HG03097 (cell line): Measurements from ENCODE around the gene UPB1.

Source experiments
- ATAC-seq: cut with Tn5 transposase; IDR thresholded peaks from one replicate; pipeline ENCODE4 v1.9.1; 2021; ENCODE audit not compliant: unreplicated experiment, low FRiP score

UPB1 gene

DNA sequence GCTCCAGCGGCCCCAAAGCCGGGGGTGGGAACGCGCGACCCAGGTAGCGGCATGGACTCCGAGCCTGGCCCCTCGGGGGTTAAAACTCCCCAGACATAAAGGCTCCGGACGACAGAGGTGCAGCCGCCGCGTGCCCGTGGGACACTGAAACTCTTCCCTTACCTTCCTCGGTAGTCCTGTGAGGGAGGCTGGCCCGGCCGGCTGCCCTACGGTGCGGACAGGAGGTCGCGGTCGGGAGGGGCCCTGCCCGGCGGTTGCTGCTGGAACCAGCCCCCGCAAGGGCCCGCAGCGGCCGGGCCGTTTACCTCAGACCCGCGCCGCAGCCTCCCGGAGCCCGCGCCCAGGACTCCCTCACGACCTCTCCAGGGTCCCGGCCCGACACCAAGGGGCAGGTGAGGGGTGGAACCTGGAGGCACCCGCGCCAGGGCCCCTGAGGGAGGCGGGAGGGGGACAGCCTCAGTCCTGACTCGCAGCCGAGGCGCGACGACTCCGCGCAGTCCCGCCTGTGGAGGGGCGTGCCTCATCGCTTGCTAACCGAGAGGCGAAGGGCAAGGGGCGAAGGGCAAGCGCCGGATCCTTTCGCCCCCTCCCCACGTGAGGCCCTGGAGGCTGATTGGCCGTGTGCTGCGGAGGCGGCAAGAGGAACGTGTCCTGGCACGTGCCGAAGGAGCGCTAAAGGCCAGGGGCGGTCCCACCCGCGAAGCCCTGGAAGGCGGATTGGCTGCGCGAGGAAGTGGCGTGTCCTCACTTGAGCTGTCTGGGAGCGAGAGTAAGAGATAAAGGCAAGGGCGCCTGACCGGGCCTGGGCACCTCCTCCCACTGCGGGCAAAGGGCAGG is at the start of gene UPB1:
Gene UPB1 (plus strand): TSS at position 805 of the 837 bp plus-strand sequence. CDS start 72 bp downstream, outside the sequence.
- no peak for ATAC-seq

DNA sequence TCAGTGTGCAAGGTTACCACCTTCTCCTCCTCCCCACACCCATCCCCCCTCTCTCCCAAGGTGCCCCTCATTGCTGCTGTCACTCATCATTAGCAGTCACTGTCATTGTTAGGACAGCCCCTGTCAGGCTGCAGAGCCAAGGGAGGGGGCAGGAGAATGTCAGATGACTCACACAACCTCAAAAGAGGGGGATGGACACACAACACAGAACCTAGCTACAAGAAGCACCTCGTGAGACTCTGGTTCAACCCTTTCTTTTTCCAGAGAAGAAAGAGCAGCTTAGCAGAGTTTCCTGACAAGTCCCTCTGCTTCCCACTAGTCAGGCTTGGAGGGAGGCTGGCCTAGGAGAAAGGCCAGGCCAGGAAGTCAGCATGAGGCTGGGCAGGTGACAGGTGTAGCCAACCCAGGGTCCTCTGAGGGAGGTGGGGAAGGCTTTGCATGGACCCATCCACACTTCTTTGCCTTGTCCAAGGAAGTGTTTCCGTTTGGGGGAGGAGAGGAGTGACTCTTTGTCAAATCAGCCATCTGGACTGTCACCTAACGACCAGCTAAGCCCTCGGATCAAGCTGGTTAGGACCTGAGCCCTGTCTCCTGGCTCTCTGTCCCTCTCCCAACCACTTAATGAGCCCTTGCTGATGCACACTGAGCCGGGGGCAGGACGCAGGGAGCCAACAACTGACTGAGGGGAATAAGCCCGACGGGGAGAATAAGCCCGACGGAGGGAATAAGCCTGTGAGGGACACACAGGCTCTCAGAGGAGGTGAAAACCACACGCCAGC is 49.5 kb upstream of the UPB1 start:
- no peak for ATAC-seq

DNA sequence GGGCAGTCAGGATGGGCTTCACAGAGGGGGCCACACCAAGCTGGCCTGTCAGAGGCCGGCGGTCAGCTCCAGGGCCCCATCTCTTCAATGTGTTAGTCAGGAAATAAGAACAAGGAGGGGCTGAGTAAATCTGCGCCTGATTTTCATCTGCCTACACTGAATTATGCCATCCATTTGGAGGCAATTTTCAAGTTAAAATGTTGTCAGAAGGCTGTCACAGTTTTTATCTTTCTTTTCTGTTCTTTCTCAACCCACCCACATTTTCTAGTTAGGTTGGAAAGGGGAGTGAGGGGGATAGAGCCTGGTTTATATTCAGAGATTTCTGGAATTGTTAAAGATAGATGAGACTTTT is 48.9 kb upstream of the UPB1 start:
- no peak for ATAC-seq

DNA sequence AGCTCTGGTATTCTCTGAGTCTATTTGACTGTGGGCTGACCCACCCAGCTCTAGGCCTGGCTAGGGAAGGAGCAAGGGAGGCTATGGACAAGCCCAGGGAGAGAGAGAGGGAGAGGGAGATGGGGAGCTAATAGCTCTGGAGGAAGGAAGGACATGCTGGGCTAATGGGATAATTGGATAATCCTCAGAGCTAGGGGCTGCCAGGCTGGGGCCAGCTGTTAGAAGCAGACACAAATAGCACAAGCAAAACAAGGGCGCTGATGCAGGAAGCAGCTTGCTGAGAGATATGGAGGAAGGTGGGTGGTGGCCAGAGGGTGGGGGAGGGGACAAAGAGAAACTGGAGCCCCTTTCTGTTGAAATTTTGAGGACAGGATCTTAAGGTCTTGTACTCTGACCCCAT is 44.5 kb upstream of the UPB1 start:
- ATAC-seq: no peak

DNA sequence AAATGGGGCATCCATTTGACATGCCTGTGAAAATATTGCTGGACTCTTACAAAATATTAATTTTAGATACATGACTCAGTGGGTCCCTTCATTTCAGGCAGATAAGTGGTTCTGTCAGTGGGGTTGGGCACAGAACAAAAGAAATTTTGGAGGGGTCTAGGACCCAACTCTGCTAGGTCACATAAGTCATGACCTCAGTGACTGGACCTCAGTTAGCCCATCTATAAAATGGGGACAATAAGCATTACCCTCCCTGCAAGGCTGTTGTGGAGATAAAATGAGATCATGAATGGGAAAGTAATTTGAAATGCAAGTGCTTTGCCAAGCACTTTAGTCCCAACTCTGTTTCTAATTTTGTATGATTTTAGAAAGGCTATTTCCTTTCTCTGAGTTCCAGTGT is 44.0 kb upstream of the UPB1 start:
- no peak for ATAC-seq

DNA sequence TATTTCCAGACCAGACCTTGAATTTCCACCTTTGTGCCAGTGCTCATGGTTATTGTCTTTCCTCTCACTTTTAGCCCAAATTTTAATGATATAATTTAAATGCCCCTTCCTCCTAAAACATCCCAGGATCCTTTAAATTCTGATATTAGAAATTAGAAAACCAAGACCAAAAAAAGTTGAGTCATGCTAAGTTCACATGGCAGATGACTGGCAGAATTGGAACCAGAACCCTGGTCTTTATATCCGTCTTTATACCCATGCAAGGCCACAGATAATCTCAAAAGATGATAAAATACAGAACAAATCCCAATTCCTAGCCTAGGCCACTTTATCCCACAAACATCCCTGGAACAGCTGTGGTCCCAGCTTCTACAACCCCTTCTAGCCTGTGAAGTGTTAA is 41.3 kb upstream of the UPB1 start:
- ATAC-seq: no peak

DNA sequence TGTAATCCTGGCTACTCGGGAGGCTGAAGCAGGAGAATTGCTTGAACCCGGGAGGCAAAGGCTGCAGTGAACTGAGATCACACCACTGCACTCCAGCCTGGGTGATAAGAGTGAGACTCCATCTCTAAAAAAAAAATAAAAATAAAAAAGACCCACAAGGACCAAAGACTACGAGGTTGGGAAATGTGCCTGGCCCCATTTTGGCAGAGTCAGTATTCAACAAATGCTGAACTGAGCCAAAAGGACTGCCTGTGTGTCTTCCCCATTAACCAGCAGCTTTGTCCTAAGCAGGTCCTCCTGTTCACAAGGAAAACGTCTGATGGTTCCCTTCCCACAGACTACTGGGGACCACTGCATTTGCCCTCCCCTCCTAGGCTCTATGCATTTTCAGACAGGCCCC is 40.1 kb upstream of the UPB1 start:
- no peak for ATAC-seq

DNA sequence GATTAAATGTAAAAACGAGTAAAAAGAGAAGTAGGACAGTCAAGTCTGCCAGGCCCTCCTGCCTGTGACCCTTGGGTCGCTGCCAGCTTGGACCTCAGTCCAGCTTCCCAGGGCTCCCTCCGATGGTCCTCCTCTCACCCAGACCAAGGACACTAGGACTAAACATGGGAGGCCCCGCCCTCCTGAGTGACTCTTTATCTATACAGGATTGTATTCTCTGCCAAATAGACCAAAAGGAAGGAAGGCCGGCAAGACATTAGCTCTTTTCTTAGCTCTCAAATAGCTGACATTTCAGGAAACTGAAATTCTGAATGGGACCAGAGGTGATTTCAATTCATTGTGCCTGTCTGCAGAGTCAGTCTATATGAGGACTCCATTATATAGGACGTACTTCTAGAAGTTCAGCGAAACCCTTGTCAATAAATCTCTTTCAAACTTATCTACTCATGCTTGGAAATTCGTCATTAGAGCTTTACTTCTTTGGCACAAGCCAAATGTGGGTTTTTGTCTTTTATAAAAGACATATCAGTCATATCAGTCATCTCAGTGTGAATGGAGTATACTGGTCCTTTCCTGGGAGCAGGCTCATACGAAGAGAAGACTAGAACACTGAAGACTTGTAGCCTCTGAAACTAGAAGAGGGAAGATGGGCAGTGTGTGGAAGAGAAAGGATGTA is 39.2 kb upstream of the UPB1 start:
- no peak for ATAC-seq

DNA sequence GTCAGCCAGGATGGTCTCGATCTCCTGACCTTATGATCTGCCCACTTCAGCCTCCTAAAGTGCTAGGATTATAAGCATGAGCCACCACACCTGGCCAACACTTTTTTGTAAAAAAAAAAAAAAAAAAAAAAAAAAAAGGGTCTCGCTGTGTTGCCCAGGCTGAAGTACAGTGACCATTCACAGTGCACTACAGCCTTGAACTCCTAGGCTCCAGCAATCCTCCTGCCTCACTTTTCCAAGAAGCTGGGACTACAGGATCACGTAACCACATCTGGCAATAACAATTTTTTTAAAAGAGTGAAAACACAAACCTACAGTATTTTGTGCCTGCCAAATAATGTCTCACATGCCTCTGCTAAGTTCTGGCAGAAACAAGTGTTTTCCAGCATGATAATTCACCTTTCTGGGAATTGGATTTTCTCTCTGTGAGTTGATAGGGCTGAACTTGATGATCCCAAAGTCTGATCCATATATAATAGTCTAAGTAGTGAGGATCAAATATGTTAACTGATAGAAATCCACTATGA is 37.2 kb upstream of the UPB1 start:
- no peak for ATAC-seq

DNA sequence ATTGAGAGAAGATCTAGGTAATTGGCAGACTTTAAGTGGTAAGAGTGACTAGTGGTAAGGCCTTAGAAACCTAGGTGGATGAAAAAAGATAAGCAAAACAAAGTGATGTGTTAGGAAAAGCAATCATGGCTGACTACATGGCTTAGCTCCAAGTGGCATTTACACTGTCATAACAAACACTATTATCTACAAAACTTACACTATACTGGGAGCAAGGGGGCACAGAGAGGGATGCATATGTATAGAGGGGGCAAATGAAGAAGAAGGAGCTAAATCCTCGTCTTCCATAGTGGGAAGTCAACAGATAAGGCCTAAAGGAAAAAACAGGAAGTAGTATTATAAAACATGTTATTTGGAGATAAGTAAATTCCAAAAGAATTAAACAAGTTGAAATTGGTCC is 35.2 kb upstream of the UPB1 start:
- ATAC-seq: no peak

DNA sequence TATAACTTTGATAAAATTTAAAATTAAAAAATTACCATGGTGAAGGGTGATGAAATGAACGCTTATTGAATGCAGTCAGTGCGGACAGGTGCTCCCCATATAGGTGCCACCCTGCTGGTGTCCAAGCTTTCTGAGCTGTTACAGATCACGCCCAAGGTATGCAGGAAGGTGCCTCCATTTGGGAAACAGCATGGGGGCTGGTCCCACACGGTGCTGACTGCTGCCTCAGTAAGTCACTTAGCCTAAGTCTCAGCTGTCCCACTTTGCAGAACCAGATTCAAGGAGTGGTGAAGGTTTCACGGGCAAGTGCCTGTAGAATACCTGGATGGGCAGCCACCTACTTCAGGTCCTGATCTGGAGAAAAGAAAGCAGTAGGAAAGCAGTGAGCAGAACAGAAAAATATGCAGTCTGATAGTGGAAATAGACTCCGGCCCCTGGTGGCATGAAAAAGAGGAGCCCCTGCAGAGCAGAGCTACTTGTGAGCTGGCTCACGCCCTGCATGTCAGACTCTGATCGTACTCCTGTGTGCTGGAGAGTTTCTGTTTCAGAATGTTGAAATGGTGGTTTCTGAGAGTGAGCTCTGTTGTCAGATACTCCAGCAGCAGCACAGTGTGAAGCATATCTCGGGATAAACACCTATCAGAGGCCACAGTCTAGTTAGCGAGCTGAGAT is 34.6 kb upstream of the UPB1 start:
- ATAC-seq: no peak

DNA sequence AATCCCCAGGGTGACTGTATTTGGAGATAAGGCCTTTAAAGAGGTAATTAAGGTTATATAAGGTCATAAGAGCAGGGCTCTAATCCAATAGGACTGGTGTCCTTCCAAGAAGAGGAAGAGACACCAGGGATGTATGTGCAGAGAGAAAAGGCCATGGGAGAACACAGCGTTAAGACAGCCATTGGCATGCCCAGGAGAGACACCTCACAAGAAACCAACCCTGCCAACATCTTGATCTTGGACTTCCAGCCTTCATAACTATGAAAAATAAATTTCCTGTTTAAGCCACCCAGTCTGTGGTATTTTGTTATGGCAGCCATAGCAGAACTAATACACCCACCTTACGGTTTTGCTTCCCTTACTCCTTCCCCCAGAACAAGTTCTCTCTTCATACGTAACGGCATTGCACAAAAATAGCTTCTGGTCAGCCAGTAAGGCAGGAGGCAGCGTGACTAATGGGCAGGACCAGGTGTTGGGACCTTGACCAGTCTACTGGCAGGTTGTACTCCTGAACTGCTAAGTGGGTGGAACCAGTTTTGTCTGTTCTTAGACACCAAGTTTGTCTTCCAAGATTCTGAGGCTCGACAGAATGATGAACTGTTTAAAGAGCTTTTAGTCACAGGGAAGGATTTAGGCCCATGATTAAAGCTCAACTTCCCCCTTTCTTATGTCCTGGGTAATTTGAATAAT is 31.9 kb upstream of the UPB1 start:
- no peak for ATAC-seq

DNA sequence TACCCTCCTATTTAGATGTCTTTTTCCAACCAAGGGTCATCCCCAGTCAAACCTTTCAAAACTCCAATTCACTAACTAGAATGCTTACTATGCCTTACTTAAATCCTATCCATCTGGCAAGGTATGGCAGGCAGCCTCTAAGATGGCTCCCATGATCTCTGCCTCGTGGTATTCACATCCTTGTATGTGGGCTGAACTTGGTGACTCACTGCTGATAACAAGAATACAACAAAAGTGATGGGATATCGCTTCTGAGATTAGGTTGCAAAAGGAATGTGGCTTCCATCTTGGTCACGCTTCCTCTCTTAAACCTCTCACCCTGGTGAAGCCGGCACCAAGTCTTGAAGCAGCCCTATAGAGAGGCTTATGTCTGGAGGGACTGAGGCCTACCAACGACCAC is 29.6 kb upstream of the UPB1 start:
- ATAC-seq: no peak

DNA sequence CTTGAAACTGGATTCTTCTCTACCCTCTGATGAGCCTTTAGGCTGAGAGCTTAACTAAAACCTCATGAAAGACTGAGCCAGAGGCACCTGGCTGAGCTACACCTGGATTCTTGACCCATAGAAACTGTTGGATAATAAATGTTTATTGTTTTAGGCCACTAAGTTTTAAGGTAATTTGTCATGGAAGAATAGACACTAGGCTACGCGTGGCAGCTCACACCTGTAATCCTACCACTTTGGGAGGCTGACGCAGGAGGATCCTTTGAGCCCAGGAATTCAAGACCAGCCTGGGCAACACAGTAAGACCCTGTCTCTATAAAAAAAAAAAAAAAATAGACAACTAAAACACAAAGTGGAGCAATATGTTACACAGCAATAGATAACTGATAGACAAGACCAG is 29.2 kb upstream of the UPB1 start:
- no peak for ATAC-seq

DNA sequence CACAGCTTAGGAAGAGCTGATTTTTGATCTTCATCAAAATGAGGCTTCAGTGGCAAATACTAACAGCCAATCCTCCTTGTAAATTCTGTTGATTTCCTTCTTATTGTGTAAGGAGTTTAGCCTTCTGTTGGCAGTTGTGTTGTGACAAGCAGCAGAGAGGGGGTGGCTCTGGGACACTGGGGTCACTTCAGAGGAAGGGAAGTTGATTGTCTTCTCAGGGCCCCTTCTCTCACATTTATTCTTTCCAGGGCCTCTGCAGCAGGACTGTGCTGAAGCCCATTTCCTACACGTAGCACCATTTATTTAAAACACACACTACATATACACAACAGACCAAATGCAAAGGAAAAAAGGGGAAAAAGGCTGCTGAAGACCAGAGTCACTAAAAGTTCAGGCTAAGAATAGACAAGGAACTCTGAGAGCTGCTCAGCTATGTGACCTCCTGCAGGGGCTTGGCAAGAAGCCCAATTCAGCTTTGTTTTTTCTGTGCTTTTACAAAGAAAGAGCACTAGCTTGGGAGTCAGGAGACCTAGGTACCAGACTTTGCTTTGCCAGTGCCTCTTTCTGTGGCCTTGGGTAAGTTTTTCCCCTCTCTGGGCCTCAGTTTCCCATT is 28.3 kb upstream of the UPB1 start:
- no peak for ATAC-seq

DNA sequence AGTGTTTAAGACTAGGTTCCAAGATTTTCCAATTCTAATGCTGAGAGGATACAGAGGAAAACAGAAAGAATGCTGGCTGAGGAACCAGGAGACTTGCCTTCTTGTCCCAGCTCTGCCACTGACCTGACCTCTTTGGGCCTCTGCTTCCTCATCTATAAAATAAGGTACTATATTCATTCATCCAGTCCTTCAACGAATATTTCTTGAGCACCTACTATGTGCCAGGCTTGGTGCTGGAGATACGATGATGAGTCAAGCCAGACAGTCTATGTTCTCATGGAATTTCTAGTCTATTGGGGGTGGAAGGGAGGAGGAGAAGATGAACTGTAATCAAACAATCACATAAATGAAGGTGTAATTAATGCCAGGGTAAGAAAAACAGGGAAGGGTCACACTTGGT is 27.8 kb upstream of the UPB1 start:
- no peak for ATAC-seq

DNA sequence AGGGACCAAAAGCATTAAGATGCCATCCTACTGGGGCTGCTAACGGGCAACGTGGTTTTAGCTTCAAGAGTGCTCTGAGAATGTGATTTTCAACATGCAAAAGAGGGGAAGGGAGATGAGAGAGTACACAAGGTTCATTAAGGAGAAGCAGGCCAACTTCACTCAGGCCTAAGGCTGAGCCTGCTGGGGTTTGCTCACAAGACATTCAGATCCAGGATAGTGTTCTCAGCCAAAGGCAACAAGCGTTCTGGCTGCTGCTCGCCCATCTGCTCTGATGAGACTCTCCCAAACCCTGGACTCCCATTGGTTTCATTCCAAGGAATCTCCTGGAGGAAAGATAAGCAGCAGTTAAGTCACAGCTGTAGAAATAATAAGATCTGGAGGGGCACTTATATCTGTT is 23.6 kb upstream of the UPB1 start:
- no peak for ATAC-seq

DNA sequence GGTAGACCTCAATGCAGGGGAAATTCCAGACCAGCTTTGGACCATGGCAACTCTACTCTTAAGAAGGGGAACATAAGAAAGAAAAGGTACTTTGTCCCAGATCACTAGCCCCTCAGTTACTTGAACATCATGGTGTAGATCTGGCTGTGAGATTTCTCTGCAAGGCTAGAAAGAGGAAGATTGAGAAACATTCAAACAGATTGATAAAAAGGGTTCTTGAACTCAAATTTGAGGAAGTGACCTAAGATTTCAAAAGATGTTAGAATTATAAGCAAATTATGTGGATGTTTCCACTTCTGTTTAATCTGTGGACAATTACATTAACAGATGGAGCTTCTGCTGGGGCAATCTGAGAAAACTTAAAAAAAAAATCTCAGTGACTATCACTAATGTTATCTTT is 21.8 kb upstream of the UPB1 start:
- no peak for ATAC-seq

DNA sequence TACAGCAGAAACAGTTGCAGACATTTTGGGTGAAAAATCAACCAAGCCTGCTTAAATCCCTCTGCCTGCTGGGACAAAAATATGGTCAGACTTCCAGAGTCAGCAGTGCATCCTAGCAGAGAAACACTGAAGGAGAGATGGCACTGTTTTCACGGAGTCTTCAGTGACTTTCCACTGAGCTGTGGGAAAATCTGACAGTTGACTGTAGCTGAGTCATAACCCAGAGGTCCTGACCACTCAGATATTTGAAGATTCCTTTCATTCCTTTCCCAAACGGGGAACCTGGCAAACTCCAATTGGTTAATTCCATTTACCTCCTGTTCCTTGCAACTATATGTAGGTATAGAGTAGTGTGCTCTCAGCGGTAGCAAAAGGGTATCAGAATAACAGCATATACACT is 20.9 kb upstream of the UPB1 start:
- ATAC-seq: no peak
